K562 (cell line): ENCODE measurements around the gene SLC7A8. TPM values are rescaled to one million over a fixed set of nuclear protein-coding genes. Genes with fewer than 3 reads are reported as not detected.

Source experiments
- ATAC-seq: fragments of 200-7000 bp; cut with Tn5 transposase; 3 replicates; pipeline ENCODE4 v1.9.1; 2020; ENCODE audit warnings: moderate library complexity
- BruUV-seq: library from RNA; stranded (reverse); fragments of 400-500 nt; replicated peaks from 2 replicates; lab custom pipeline; 2021; lab: Mats Ljungman, UMichigan
- CTCF ChIA-PET: fragments of 300-600 bp; formaldehyde crosslinking; extraction: SDS; loops from one replicate; lab custom pipeline; 2021; ENCODE audit warnings: low intra/inter-chr PET ratio; lab: Yijun Ruan, JAX
- POLR2A ChIA-PET: fragments of 300-600, 350-650 bp; sonication (Branson Sonifier 250); formaldehyde crosslinking; extraction: SDS; loops from one replicate; lab custom pipeline; 2021; ENCODE audit warnings: antibody characterized with exemption, inconsistent platforms; lab: Yijun Ruan, JAX
- DNase-seq, 4 experiments: peaks; one replicate each; pipeline versions ENCODE4 v3.0.0 to v3.0.0-alpha.2; 2011 to 2018; ENCODE audit warnings: low spot score in 3 of 4, mixed read lengths in 3 of 4; ENCODE audit errors: extremely low read depth in 1 of 4
- FAIRE-seq: peaks from 2 replicates; lab custom pipeline; 2011; peaks lifted over from hg19 to GRCh38; lab: Jason Lieb, UNC
- H2AFZ ChIP-seq: 2 replicates; pipeline ENCODE4 v1.6.0; 2011; ENCODE audit warnings: low read depth, low read length, control low read depth, inconsistent platforms
- H3K27ac ChIP-seq: fragments of 200-600 bp; 3 replicates; pipeline ENCODE4 v1.8.0; 2011; ENCODE audit warnings: low read depth, mild to moderate bottlenecking, control low read depth, inconsistent platforms, low read length, moderate library complexity, mixed read lengths; ENCODE audit errors: extremely low read depth
- H3K27me3 ChIP-seq, 2 experiments: fragments of 300-600 bp in 1 of 2; 2 replicates in 1 of 2; 3 replicates in 1 of 2; pipeline versions ENCODE4 v1.6.0 to v1.8.0; 2011; ENCODE audit warnings: inconsistent platforms in 2 of 2, low read length in 2 of 2, mild to moderate bottlenecking in 1 of 2, mixed read lengths in 1 of 2, moderate library complexity in 1 of 2; ENCODE audit not compliant: control insufficient read depth in 2 of 2, insufficient read depth in 2 of 2
- H3K36me3 ChIP-seq: fragments of 300-600 bp; 3 replicates; pipeline ENCODE4 v1.8.0; 2011; ENCODE audit warnings: mild to moderate bottlenecking, low read length, inconsistent platforms; ENCODE audit not compliant: control insufficient read depth, insufficient read depth
- H3K4me1 ChIP-seq, 2 experiments: fragments of 200-600 bp in 1 of 2; replicated peaks in 1 of 2; 2 replicates in 1 of 2; 3 replicates in 1 of 2; pipeline versions ENCODE4 v1.5.1 to v1.8.0; 2011; ENCODE audit warnings: inconsistent platforms in 2 of 2, low read length in 2 of 2, mild to moderate bottlenecking in 1 of 2, mixed read lengths in 1 of 2, moderate library complexity in 1 of 2; ENCODE audit not compliant: control insufficient read depth in 2 of 2, insufficient read depth in 2 of 2
- H3K4me2 ChIP-seq: 2 replicates; pipeline ENCODE4 v1.6.1; 2011; ENCODE audit warnings: low read length, control low read depth, inconsistent platforms, mixed read lengths; ENCODE audit not compliant: insufficient read depth
- H3K4me3 ChIP-seq: fragments of 200-600 bp; sonication (generic), shearing (Covaris generic); 2 replicates; pipeline ENCODE4 v1.5.1; 2016; ENCODE audit warnings: control low read depth, inconsistent platforms
- H3K79me2 ChIP-seq: fragments of 200-600 bp; 3 replicates; pipeline ENCODE4 v1.8.0; 2011; ENCODE audit warnings: low read length, inconsistent platforms; ENCODE audit not compliant: control insufficient read depth, insufficient read depth
- H3K9ac ChIP-seq, 2 experiments: 2 replicates each; pipeline versions ENCODE4 v1.6.0 to v1.6.1; 2011; ENCODE audit warnings: low read depth in 2 of 2, low read length in 2 of 2, control low read depth in 1 of 2, inconsistent platforms in 1 of 2, mild to moderate bottlenecking in 1 of 2, mixed read lengths in 1 of 2; ENCODE audit not compliant: insufficient read depth in 1 of 2
- H3K9me1 ChIP-seq: one replicate; pipeline ENCODE4 v1.6.0; 2011; ENCODE audit warnings: inconsistent platforms, mild to moderate bottlenecking, low read length, moderate library complexity; ENCODE audit not compliant: control insufficient read depth, insufficient read depth
- H3K9me3 ChIP-seq: replicated peaks from 2 replicates; pipeline ENCODE4 v1.5.1; 2011; ENCODE audit warnings: low read depth, low read length, inconsistent platforms; ENCODE audit not compliant: control insufficient read depth, insufficient read depth
- H4K20me1 ChIP-seq: replicated peaks from 2 replicates; pipeline ENCODE4 v1.6.1; 2011; ENCODE audit warnings: low read length, inconsistent platforms, mixed read lengths; ENCODE audit not compliant: control insufficient read depth, insufficient read depth
- ARID3B ChIP-seq: fragments of 250-450 bp; sonication (Bioruptor Pico); IDR thresholded peaks from 2 replicates; pipeline ENCODE4 v1.4.0; 2020; ENCODE audit warnings: borderline replicate concordance
- CCAR2 ChIP-seq: fragments of 200-400 bp; formaldehyde crosslinking; IDR thresholded peaks from 2 replicates; pipeline ENCODE4 v1.6.1; 2017; ENCODE audit warnings: mild to moderate bottlenecking, low read depth, low read length
- FOSL1 ChIP-seq: fragments of 200-800 bp; sonication (Bioruptor generic); conservative IDR thresholded peaks from 2 replicates; pipeline ENCODE4 v1.6.1; 2016; ENCODE audit warnings: missing genetic modification characterization, missing compliant biosample characterization
- FOXJ2 ChIP-seq: fragments of 200-800 bp; sonication (Bioruptor generic); IDR thresholded peaks from 2 replicates; pipeline ENCODE4 v1.6.1; 2016; ENCODE audit warnings: missing genetic modification characterization, missing compliant biosample characterization
- HLTF ChIP-seq: fragments of 450-650 bp; IDR thresholded peaks from 2 replicates; pipeline ENCODE4 v1.6.1; 2016
- KLF13 ChIP-seq: fragments of 450-650 bp; IDR thresholded peaks from 2 replicates; pipeline ENCODE4 v1.6.1; 2016; ENCODE audit warnings: missing genetic modification characterization, low read depth, mild to moderate bottlenecking, missing compliant biosample characterization, moderate library complexity, borderline replicate concordance
- NCOA4 ChIP-seq: fragments of 450-650 bp; IDR thresholded peaks from 2 replicates; pipeline ENCODE4 v1.6.1; 2018; ENCODE audit warnings: mild to moderate bottlenecking; ENCODE audit not compliant: partially characterized antibody
- NFIC ChIP-seq: fragments of 450-650 bp; IDR thresholded peaks from 2 replicates; pipeline ENCODE4 v1.6.1; 2017; ENCODE audit warnings: mild to moderate bottlenecking, inconsistent platforms
- NR4A1 ChIP-seq, 2 experiments: fragments of 250-450 bp in 1 of 2; fragments of 450-650 bp in 1 of 2; sonication (Bioruptor Pico) in 1 of 2; IDR thresholded peaks; 2 replicates each; pipeline versions ENCODE4 v1.4.0 to v1.6.1; 2016 to 2020; ENCODE audit warnings: mild to moderate bottlenecking in 2 of 2, missing compliant biosample characterization in 1 of 2, missing genetic modification characterization in 1 of 2, moderate library complexity in 1 of 2
- OTX1 ChIP-seq: fragments of 450-650 bp; formaldehyde crosslinking; IDR thresholded peaks from 2 replicates; pipeline ENCODE4 v1.4.0; 2022; ENCODE audit warnings: mild to moderate bottlenecking
- PREB ChIP-seq: sonication (generic); formaldehyde crosslinking; IDR thresholded peaks from 2 replicates; pipeline ENCODE4 v1.8.1; 2023; ENCODE audit warnings: mild to moderate bottlenecking, missing genetic modification reagents
- RFX7 ChIP-seq: fragments of 250-450 bp; sonication (Bioruptor Pico); IDR thresholded peaks from 2 replicates; pipeline ENCODE4 v1.5.1; 2021; ENCODE audit warnings: mild to moderate bottlenecking
- TCF3 ChIP-seq: sonication (generic); formaldehyde crosslinking; IDR thresholded peaks from 2 replicates; pipeline ENCODE4 v1.4.0; 2020; ENCODE audit warnings: mild to moderate bottlenecking, missing genetic modification reagents
- USF2 ChIP-seq: sonication (generic); formaldehyde crosslinking; IDR thresholded peaks from 2 replicates; pipeline ENCODE4 v1.5.0; 2020; ENCODE audit warnings: missing genetic modification reagents
- ZNF253 ChIP-seq: fragments of 250-450 bp; sonication (Bioruptor Pico); conservative IDR thresholded peaks from 2 replicates; pipeline ENCODE4 v1.6.1; 2021; ENCODE audit warnings: mild to moderate bottlenecking
- ZNF398 ChIP-seq: fragments of 250-450 bp; sonication (Bioruptor Pico); IDR thresholded peaks from 2 replicates; pipeline ENCODE4 v1.8.0; 2021; ENCODE audit warnings: moderate library complexity, mild to moderate bottlenecking, inconsistent platforms
- WGBS: fragments of 100-300 bp; shearing (Covaris generic); methylation state at CpG from one replicate; pipeline ENCODE4 v1.1.6; 2016; ENCODE audit warnings: low coverage, mixed read lengths; ENCODE audit not compliant: insufficient coverage; ENCODE audit errors: missing lambda C conversion rate; 5-methylcytosine and 5-hydroxymethylcytosine counted together
- in situ Hi-C: fragments of 300-500 bp; cut with MboI; formaldehyde crosslinking; loops from 4 replicates; pipeline ENCODE4 v1.15.0; 2018; ENCODE audit warnings: inconsistent platforms, mixed read lengths
- intact Hi-C: fragments of 100-400 bp; cut with micrococcal nuclease; formaldehyde crosslinking; loops from 2 replicates; pipeline ENCODE4 v1.14.2; 2022
- polyA plus RNA-seq, 8 experiments: library from polyadenylated mRNA; depleted of rRNA in 4 of 8; stranded (reverse) in 5 of 8; unstranded in 3 of 8; fragments of >200 nt; fragmentation: Nextera tagmentation in 2 of 8; fragmentation: Illumina TruSeq in 1 of 8; extraction: Ambion mirVana in 2 of 8; extraction: Trizol in 1 of 8; gene quantifications; 2 replicates each; pipeline versions ENCODE4 v1.2.1 to v1.2.3, GENCODE V29; 2011 to 2014; ENCODE audit warnings: inconsistent platforms in 1 of 8, missing spikeins in 1 of 8
- total RNA-seq, 7 experiments: library from RNA; depleted of rRNA in 6 of 7; stranded (reverse); fragments of >200 nt in 6 of 7; fragmentation: Illumina TruSeq in 2 of 7; extraction: Trizol in 2 of 7; gene quantifications; 2 replicates each; pipeline versions ENCODE4 v1.2.1 to v1.2.3, GENCODE V29; 2011 to 2021; ENCODE audit warnings: low replicate concordance in 1 of 7

The SLC7A8 gene
- total and polyA plus RNA-seq, 9 of the 15 experiments (the other 6 are each of a cell fraction or from before 2014, with no cell fraction given) = 2.0 to 33.0 (median 6.0) TPM

DNA sequence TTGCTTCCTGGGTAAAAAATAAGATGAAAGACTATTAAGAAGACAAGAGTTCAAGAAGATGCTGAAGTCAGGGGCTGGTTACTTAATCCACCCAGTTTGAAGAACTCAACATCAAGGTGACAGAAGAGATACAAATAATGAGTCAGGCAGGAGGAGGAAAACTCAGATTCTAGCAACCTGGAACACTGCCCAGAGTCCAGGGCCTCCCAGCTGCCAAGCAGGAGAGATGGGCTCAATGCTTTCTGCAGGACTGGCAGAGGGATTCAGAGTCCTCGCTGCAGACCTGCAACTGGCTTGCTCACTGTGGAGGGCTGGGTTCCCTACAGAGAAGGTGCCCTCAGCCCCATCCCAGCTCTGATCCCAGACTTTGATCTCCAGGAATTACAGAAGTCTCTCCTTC is 35.8 kb downstream of the SLC7A8 start:
- intact Hi-C loops (loop anchor here (2.0 kb wide), 1 partner anchor 27 kb away; no protein-coding TSS in a partner anchor), in situ Hi-C loops (no loop called here)
- Histone ChIP-seq H4K20me1 (no peaks in the 10 kb centered on the region), H3K79me2 (no peaks in the 10 kb centered on the region), H3K4me3 (no peak overlapping the region), H3K9me1 (no peaks in the 10 kb centered on the region), H3K9me3 (no peaks in the 10 kb centered on the region), H2AFZ (no peak overlapping the region), H3K36me3 (no peaks in the 10 kb centered on the region; the same call in 2 of the 3 replicates), H3K27ac (no peak overlapping the region), H3K4me2 (no peak overlapping the region), H3K27me3 (no peaks in the 10 kb centered on the region), H3K4me1 (peaks cover 37 to 51% of the 10 kb centered on the region in 2 experiments; a peak in 4 of 5 replicates), H3K9ac (no peak overlapping the region)
- POLR2A ChIA-PET = interaction anchor here (1.1 kb wide), 1 partner anchor 15 kb away, joined by 5 read pairs; no protein-coding TSS in a partner anchor
- FAIRE-seq (no peak), DNase-seq (peak in 1 of 4 experiments; percentile 73), ATAC-seq (no peak)
- CTCF ChIA-PET = interaction anchor here (0.5 kb wide), 1 partner anchor 15 kb away, joined by 3 read pairs; no protein-coding TSS in a partner anchor
- BruUV-seq = no TSS peak
- 81% methylated on average over 1 of the region's 1 CpG for WGBS
- TF ChIP-seq CCAR2 (no peak), FOSL1 (tag) (peak; percentile 39; the same call in 1 of the 2 replicates), NR4A1 (CRISPR knock-in tag; IDR thresholded peaks at IDR 0.05) (no peak), NR4A1 (tag; IDR thresholded peaks at IDR 0.05) (no peak), PREB (CRISPR knock-in tag) (no peak), ZNF398 (CRISPR knock-in tag) (no peak), OTX1 (no peak), KLF13 (tag) (no peak), NFIC (peak; percentile 74), USF2 (no peak), HLTF (no peak), TCF3 (CRISPR knock-in tag) (0 out of 2 replicates have a peak, but pooled peaks have one; percentile 35), RFX7 (CRISPR knock-in tag) (no peak), ZNF253 (no peak), NCOA4 (no peak), FOXJ2 (no peak), ARID3B (CRISPR knock-in tag) (no peak)
